GM19452 (cell line): ENCODE results near the gene ABCD3.

ENCODE experiments used
- ATAC-seq: cut with Tn5 transposase; IDR thresholded peaks from one replicate; pipeline ENCODE4 v1.9.1; 2021; ENCODE audit not compliant: unreplicated experiment

The ABCD3 gene

GRCh38 chr1:94456736-94457135, 38.5 kb downstream of the ABCD3 start:
- no peak for ATAC-seq

GRCh38 chr1:94462606-94463005, 44.4 kb downstream of the ABCD3 start:
- ATAC-seq = no peak

- no peak for ATAC-seq
These were observed 45.0 kb downstream of the ABCD3 start for GRCh38 chr1:94463056-94463764.

GRCh38 chr1:94463765-94464330, 45.7 kb downstream of the ABCD3 start:
- ATAC-seq = no peak

GRCh38 chr1:94468708-94469107, 50.5 kb downstream of the ABCD3 start:
- no peak for ATAC-seq

GRCh38 chr1:94471271-94471670, 53.1 kb downstream of the ABCD3 start:
- no peak for ATAC-seq

GRCh38 chr1:94475232-94475631, 57.0 kb downstream of the ABCD3 start:
- no peak for ATAC-seq

GRCh38 chr1:94479682-94480081, 61.5 kb downstream of the ABCD3 start:
- no peak for ATAC-seq

- peak; percentile 94 for ATAC-seq
These were observed 63.3 kb downstream of the ABCD3 start for GRCh38 chr1:94481473-94481933.

GRCh38 chr1:94486990-94487389, 68.8 kb downstream of the ABCD3 start:
- no peak for ATAC-seq

GRCh38 chr1:94490556-94490955, 72.4 kb downstream of the ABCD3 start:
- ATAC-seq = no peak

- no peak for ATAC-seq
These were observed 78.0 kb downstream of the ABCD3 start for GRCh38 chr1:94496076-94496755.

GRCh38 chr1:94501426-94501825, 83.2 kb downstream of the ABCD3 start:
- ATAC-seq = no peak

GRCh38 chr1:94501935-94502334, 83.7 kb downstream of the ABCD3 start:
- ATAC-seq = no peak

- no peak for ATAC-seq
These were observed 85.0 kb downstream of the ABCD3 start for GRCh38 chr1:94503153-94503552.

GRCh38 chr1:94504601-94505000, 86.4 kb downstream of the ABCD3 start:
- ATAC-seq = no peak

- no peak for ATAC-seq
These were observed 94.6 kb downstream of the ABCD3 start for GRCh38 chr1:94512816-94513215.

- ATAC-seq = no peak
These were observed 96.0 kb downstream of the ABCD3 start for GRCh38 chr1:94514095-94514727.

GRCh38 chr1:94515296-94515947, 97.2 kb downstream of the ABCD3 start:
- ATAC-seq = no peak

- ATAC-seq = no peak
These were observed 101.2 kb downstream of the ABCD3 start for GRCh38 chr1:94519351-94519750.

- ATAC-seq = no peak
These were observed 104.1 kb downstream of the ABCD3 start for GRCh38 chr1:94522304-94522703.
